Immature natural killer cell (primary cell): Measurements from ENCODE around the gene TENM3. TPM values are rescaled to one million over a fixed set of nuclear protein-coding genes. Genes with fewer than 3 reads are reported as not detected.
"Not testable (repeated sequence)": the region's sequence is repeated elsewhere in the genome, so short reads cannot be mapped to it uniquely, and the experiment has no call there.

Experiments
- DNase-seq, 3 donors: peaks; one replicate each; pipeline ENCODE4 v3.0.0; 2022; ENCODE audit warnings: mixed read lengths in 1 of 3
- H3K27ac Mint-ChIP-seq, 6 donors: one replicate each; pipeline ENCODE4 v1.8.0; 2020; ENCODE audit warnings: mixed read lengths in 6 of 6, mild to moderate bottlenecking in 5 of 6, inconsistent platforms in 4 of 6, moderate library complexity in 3 of 6
- H3K27me3 Mint-ChIP-seq, 3 donors: one replicate each; pipeline ENCODE4 v1.8.0; 2020 to 2021; ENCODE audit warnings: low read depth in 3 of 3, mild to moderate bottlenecking in 3 of 3, mixed read lengths in 3 of 3, moderate library complexity in 3 of 3, inconsistent platforms in 1 of 3
- H3K36me3 Mint-ChIP-seq, 3 donors: one replicate each; pipeline ENCODE4 v1.8.0; 2020; ENCODE audit warnings: mixed read lengths in 3 of 3, inconsistent platforms in 2 of 3, mild to moderate bottlenecking in 2 of 3
- H3K4me1 Mint-ChIP-seq, 2 donors: one replicate each; pipeline ENCODE4 v1.8.0; 2020; ENCODE audit warnings: inconsistent platforms in 2 of 2, mild to moderate bottlenecking in 2 of 2, mixed read lengths in 2 of 2, moderate library complexity in 1 of 2
- H3K4me3 Mint-ChIP-seq, 5 donors: one replicate each; pipeline ENCODE4 v1.8.0; 2020; ENCODE audit warnings: mild to moderate bottlenecking in 5 of 5, mixed read lengths in 5 of 5, inconsistent platforms in 3 of 5, moderate library complexity in 3 of 5
- H3K9me3 Mint-ChIP-seq, 6 donors: one replicate each; pipeline ENCODE4 v1.8.0; 2020; ENCODE audit warnings: mild to moderate bottlenecking in 6 of 6, mixed read lengths in 6 of 6, inconsistent platforms in 4 of 6, moderate library complexity in 3 of 6
- polyA plus RNA-seq, 3 donors: library from polyadenylated mRNA; unstranded; fragments of 300-500 nt; fragmentation: Illumina TruSeq; gene quantifications; one replicate each; pipeline ENCODE4 v1.2.3, GENCODE V29; 2021

TENM3 gene
- polyA plus RNA-seq, 3 donors from 2014 or later = not detected

- Mint-ChIP-seq H3K27me3 (peaks cover 4 to 7% (median 5%) of the 10 kb centered on the region in 3 donors), H3K36me3 (no peaks in the 10 kb centered on the region), H3K4me3 (no peak overlapping the region), H3K4me1 (peaks cover 6 to 14% of the 10 kb centered on the region in 2 donors), H3K27ac (no peak overlapping the region), H3K9me3 (no peaks in the 10 kb centered on the region)
- DNase-seq = no peak
Measured at GRCh38 chr4:182803235-182803634, 560.0 kb downstream of the TENM3 start.

- Mint-ChIP-seq H3K27me3 (peaks cover 8 to 12% (median 8%) of the 10 kb centered on the region in 3 donors), H3K4me3 (no peak overlapping the region), H3K9me3 (peaks cover 0 to 8% (median 0%) of the 10 kb centered on the region in 6 donors), H3K27ac (peak overlapping the region in 1 of 6 donors; percentile 17), H3K4me1 (peaks cover 6 to 14% of the 10 kb centered on the region in 2 donors), H3K36me3 (no peaks in the 10 kb centered on the region)
- DNase-seq = no peak
Measured at GRCh38 chr4:182804131-182804530, 560.9 kb downstream of the TENM3 start.

GRCh38 chr4:182805321-182805720 is 562.1 kb downstream of the TENM3 start:
- Mint-ChIP-seq H3K4me1 (peaks cover 6 to 14% of the 10 kb centered on the region in 2 donors), H3K36me3 (no peaks in the 10 kb centered on the region), H3K9me3 (peaks cover 0 to 9% (median 0%) of the 10 kb centered on the region in 6 donors), H3K27me3 (peaks cover 9 to 13% (median 9%) of the 10 kb centered on the region in 3 donors), H3K27ac (no peak overlapping the region), H3K4me3 (peak overlapping the region in 1 of 5 donors; percentile 27)
- DNase-seq = no peak

- H3K4me3 Mint-ChIP-seq = peak overlapping the region; percentile 19 to 57 (median 27)
- H3K36me3 Mint-ChIP-seq = no peaks in the 10 kb centered on the region
- H3K27me3 Mint-ChIP-seq = peaks cover 9 to 13% (median 9%) of the 10 kb centered on the region in 3 donors
- H3K4me1 Mint-ChIP-seq = peaks cover 6 to 14% of the 10 kb centered on the region in 2 donors
- H3K27ac Mint-ChIP-seq = peak overlapping the region in 2 of 6 donors; percentile 43 to 45
- H3K9me3 Mint-ChIP-seq = peaks cover 0 to 9% (median 0%) of the 10 kb centered on the region in 6 donors
- no peak for DNase-seq
Measured at GRCh38 chr4:182805750-182806149, 562.5 kb downstream of the TENM3 start.

DNA sequence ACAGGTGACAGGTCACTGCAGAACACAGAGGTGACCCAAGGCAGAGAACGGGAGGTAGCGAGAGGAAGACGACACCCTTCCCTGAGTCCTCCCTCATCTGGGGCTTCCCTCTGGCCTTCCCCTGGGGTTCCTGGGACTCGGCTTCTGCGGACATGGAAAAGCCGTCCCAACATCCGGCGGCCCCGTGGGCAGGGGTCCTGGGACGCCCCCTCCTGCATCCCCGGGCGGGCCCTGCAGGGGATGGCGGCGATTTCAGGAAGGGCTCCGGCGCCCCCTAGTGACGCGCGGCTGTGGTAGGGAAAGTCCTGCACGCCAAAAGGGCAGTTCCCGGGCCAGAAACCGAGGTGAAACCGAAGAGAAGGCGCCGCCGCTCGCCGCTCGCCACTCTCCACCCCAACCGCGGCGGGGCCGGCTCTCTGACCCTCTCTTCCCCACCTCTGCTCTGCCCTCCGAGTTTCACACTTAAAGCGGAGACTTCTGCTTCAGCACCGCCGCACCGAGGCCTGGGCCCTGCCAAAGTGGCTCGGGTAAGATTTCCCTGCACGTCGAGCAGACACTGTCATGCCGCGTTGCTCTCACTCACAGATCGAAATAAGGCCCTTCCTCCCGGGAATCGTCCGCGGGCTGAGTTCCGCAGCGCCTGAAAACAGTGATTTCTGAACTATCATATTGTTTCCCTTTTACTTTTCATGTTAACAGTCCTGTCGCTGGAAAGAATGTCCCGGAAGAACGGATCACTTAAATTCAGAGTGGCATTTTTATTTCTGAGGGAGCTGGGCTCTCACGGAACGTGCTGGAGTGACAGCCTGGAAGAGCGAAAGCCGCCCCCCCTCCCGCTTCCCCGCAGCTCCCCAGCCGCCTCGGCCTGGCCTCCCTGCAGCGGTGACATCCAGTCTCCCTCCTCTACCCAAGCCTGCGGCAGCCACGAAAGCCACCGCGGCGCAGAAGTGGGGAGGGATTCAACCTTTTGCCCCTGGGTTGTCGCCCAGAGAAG is 563.4 kb downstream of the TENM3 start:
- peak overlapping the region; percentile 71 to 90 (median 82) for H3K4me3 Mint-ChIP-seq
- H3K27me3 Mint-ChIP-seq = peaks cover 9 to 14% (median 9%) of the 10 kb centered on the region in 3 donors
- peak; percentile 36 to 72 (median 72) for DNase-seq
- H3K9me3 Mint-ChIP-seq = peaks cover 0 to 9% (median 0%) of the 10 kb centered on the region in 6 donors
- peaks cover 10 to 14% of the 10 kb centered on the region in 2 donors for H3K4me1 Mint-ChIP-seq
- H3K27ac Mint-ChIP-seq = peak overlapping the region in 4 of 6 donors; percentile 87 to 92 (median 89)
- no peaks in the 10 kb centered on the region for H3K36me3 Mint-ChIP-seq

- no peak for DNase-seq
- Mint-ChIP-seq H3K4me3 (peak overlapping the region in 2 of 5 donors; percentile 29 to 87), H3K27me3 (peaks cover 9 to 14% (median 9%) of the 10 kb centered on the region in 3 donors), H3K4me1 (peaks cover 16 to 22% of the 10 kb centered on the region in 2 donors), H3K36me3 (no peaks in the 10 kb centered on the region), H3K27ac (peak overlapping the region in 2 of 6 donors; percentile 19 to 90), H3K9me3 (peaks cover 0 to 15% (median 4%) of the 10 kb centered on the region in 6 donors)
Measured at GRCh38 chr4:182807346-182807745, 564.1 kb downstream of the TENM3 start.

DNA sequence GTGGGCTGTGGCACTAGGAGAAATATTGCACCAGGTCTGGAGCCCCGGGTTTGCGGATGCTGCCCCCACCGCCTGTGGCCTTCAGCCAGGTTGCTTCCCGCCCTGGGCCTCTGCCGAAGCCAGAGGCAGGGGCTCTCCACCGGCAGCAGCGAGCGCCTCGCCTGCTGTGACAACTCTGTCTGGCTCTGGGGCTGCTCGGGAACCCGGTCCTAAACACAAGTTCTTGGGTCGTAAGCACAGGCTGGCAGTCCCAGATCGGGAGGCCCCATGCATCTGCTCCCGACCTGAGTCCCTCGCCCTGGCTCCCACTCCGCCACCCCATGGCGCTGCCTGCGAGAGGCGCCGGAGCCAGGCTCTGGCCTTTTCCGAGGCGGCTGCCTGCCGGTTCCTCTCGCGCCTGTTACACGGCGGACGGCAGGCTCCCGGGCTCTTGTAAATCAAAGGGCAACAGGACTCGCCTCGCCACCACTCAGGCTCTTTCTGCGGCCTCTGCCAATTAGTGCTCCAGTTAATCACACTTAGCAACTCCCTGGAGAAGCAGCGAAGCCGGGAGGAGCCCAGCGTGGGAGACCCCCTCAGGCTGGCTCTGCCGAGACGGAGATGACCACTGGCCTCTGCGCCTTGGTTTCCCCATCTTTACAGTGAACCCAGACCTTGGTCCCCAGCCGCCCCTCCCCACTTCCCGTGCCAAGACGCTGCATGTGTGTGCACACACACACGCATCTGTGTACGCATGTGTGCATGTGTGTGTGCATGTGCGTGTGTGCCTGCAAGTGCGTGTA is 564.8 kb downstream of the TENM3 start:
- Mint-ChIP-seq H3K27me3 (peaks cover 9 to 14% (median 9%) of the 10 kb centered on the region in 3 donors), H3K4me1 (peaks cover 22 to 28% of the 10 kb centered on the region in 2 donors), H3K4me3 (peak overlapping the region in 2 of 5 donors; percentile 64 to 79), H3K36me3 (no peaks in the 10 kb centered on the region), H3K27ac (peak overlapping the region in 1 of 6 donors; percentile 19), H3K9me3 (peaks cover 0 to 17% (median 4%) of the 10 kb centered on the region in 6 donors)
- no peak for DNase-seq

GRCh38 chr4:182808673-182809416 is 565.6 kb downstream of the TENM3 start:
- Mint-ChIP-seq H3K27me3 (peaks cover 9 to 14% (median 10%) of the 10 kb centered on the region in 3 donors), H3K27ac (no peak overlapping the region), H3K36me3 (no peaks in the 10 kb centered on the region), H3K9me3 (peaks cover 0 to 22% (median 6%) of the 10 kb centered on the region in 6 donors), H3K4me1 (peaks cover 29 to 36% of the 10 kb centered on the region in 2 donors), H3K4me3 (peak overlapping the region in 4 of 5 donors; percentile 62 to 79 (median 70))
- DNase-seq = peak in 2 of 3 donors; percentile 84 to 86

DNA sequence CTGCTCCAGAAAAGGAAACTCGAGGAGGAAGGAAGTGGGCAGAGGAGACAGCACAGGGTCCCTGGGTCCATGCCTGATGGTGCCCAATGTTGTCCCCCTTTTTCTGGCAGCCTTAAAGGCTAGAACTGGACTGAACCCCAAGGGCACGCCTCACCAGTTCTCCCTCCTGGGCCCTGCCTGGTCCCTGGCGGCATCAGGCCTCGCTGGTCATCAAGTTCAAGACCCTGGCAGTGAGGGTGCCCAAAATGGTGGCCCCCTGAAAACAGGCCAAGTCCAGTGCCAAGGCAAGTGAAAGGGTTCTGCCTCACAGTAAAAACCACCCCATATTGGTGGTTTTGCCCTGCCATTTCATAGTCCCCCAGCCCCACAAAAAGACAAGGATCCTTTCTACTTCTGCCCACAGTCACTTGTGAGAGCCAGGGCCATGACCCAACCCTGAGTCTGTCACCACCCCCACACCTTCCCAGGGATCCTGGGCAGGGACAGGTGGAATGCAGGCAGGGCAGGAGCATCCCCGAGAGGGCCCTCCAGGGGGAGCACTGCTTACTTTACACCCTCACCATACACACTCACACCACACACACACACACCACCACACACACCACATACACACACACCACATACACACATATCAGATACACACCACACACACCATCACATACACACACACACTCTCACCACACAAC is 566.4 kb downstream of the TENM3 start:
- Mint-ChIP-seq H3K36me3 (no peaks in the 10 kb centered on the region), H3K4me1 (peaks cover 29 to 36% of the 10 kb centered on the region in 2 donors), H3K9me3 (peaks cover 0 to 22% (median 6%) of the 10 kb centered on the region in 6 donors), H3K27ac (no peak overlapping the region), H3K27me3 (peaks cover 9 to 14% (median 10%) of the 10 kb centered on the region in 3 donors), H3K4me3 (peak overlapping the region in 4 of 5 donors; percentile 62 to 79 (median 70))
- DNase-seq = peak in 1 of 3 donors; percentile 22

- peaks cover 9 to 14% (median 10%) of the 10 kb centered on the region in 3 donors for H3K27me3 Mint-ChIP-seq
- no peak overlapping the region for H3K4me3 Mint-ChIP-seq
- H3K36me3 Mint-ChIP-seq = no peaks in the 10 kb centered on the region
- DNase-seq = peak in 2 of 3 donors; percentile 21 to 23
- peaks cover 29 to 36% of the 10 kb centered on the region in 2 donors for H3K4me1 Mint-ChIP-seq
- peaks cover 0 to 22% (median 6%) of the 10 kb centered on the region in 6 donors for H3K9me3 Mint-ChIP-seq
- H3K27ac Mint-ChIP-seq = no peak overlapping the region
Measured at GRCh38 chr4:182810103-182810615, 567.0 kb downstream of the TENM3 start.

DNA sequence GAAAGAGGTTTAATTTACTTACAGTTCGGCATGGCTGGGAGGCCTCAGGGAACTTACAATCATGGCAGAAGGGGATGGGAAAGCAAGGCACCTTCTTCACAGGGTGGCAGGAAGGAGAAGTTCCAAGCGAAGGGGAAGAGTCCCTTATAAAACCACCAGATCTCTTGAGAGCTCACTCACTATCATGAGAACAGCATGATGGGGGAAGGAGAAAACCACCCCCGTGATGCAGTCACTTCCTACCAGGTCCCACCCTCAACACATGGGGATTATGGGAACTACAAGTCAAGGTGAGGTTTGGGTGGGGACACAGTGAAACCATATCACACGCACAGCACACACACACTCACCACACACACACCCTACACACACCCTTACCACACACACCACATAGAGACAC is 569.7 kb downstream of the TENM3 start:
- Mint-ChIP-seq H3K4me3 (peak overlapping the region in 1 of 5 donors; percentile 42), H3K36me3 (no peaks in the 10 kb centered on the region), H3K27me3 (peaks cover 5 to 10% (median 7%) of the 10 kb centered on the region in 3 donors), H3K27ac (peak overlapping the region in 5 of 6 donors; percentile 24 to 94 (median 81)), H3K9me3 (peaks cover 0 to 22% (median 6%) of the 10 kb centered on the region in 6 donors), H3K4me1 (peaks cover 22 to 24% of the 10 kb centered on the region in 2 donors)
- DNase-seq = peak in 1 of 3 donors; percentile 24

DNA sequence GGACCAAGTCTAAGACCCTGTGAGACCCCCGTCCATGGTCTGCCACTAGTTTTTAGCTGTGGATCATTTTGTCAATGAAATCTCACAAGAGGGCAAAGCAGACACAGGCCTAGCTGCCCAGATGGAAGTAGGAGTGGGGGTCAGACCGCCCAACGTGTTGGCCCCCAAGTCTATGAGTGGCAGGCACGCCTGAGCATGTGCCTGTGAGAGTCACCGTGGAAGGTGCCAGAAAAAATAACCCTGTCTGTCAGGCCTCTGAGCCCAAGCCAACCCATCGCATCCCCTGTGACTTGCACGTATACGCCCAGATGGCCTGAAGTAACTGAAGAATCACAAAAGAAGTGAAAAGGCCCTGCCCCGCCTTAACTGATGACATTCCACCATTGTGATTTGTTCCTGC is 570.9 kb downstream of the TENM3 start:
- not testable (repeated sequence) for H3K27ac Mint-ChIP-seq, H3K36me3 Mint-ChIP-seq, H3K27me3 Mint-ChIP-seq, H3K4me3 Mint-ChIP-seq, DNase-seq
- Mint-ChIP-seq H3K4me1 (peaks cover 22 to 24% of the 10 kb centered on the region in 2 donors), H3K9me3 (peaks cover 0 to 15% (median 6%) of the 10 kb centered on the region in 6 donors)
